ENCODE measurements around the gene RPLP2. TPM values are rescaled to one million over a fixed set of nuclear protein-coding genes. Genes with fewer than 3 reads are reported as not detected.

The RPLP2 gene
- total RNA-seq, 1 donor from 2014 or later: 418 TPM

GRCh38 chr11:811446-812245 lies 1.9 kb downstream of the RPLP2 start:
- peaks cover 15% of the 10 kb centered on the region for H3K4me1 ChIP-seq
- Mint-ChIP-seq H3K27me3 (ENCODE audit: insufficient read depth, low read depth) (peaks cover 5% of the 10 kb centered on the region), H3K36me3 (peaks cover 13% of the 10 kb centered on the region), H3K27ac (no peak overlapping the region), H3K9me3 (no peaks in the 10 kb centered on the region), H3K4me1 (peaks cover 21% of the 10 kb centered on the region), H3K4me3 (peak overlapping the region; percentile 91)
- H3K36me3 ChIP-seq: peaks cover 3% of the 10 kb centered on the region
- TF ChIP-seq CTCF (IDR thresholded peaks at IDR 0.05) (no peak), EZH2phosphoT487 (IDR thresholded peaks at IDR 0.05) (no peak), EZH2 (IDR thresholded peaks at IDR 0.05) (no peak)
- H4K20me1 ChIP-seq (ENCODE audit: low read depth): peaks cover 24% of the 10 kb centered on the region
- H3F3A ChIP-seq (ENCODE audit: low read depth): peaks cover 60% of the 10 kb centered on the region
- peak overlapping the region; percentile 86 for H3K4me3 ChIP-seq
- DNase-seq (ENCODE audit: low spot score): no peak
- no peaks in the 10 kb centered on the region for H3K27me3 ChIP-seq
- no peaks in the 10 kb centered on the region for H3K9me3 ChIP-seq (ENCODE audit: low read depth)
- H3K9ac ChIP-seq: no peak overlapping the region
- no peak overlapping the region for H2AFZ ChIP-seq (replicated peaks)
- H3K79me2 ChIP-seq (ENCODE audit: low read depth): peaks cover 44% of the 10 kb centered on the region
- H3K4me2 ChIP-seq: peak overlapping the region; percentile 90
- H3K27ac ChIP-seq: no peak overlapping the region

- Histone ChIP-seq H3F3A (ENCODE audit: low read depth) (peaks cover 57% of the 10 kb centered on the region), H3K36me3 (peaks cover 3% of the 10 kb centered on the region), H2AFZ (replicated peaks) (no peak overlapping the region), H4K20me1 (ENCODE audit: low read depth) (peaks cover 24% of the 10 kb centered on the region), H3K4me1 (peaks cover 15% of the 10 kb centered on the region), H3K4me2 (no peak overlapping the region), H3K4me3 (no peak overlapping the region), H3K9me3 (ENCODE audit: low read depth) (no peaks in the 10 kb centered on the region), H3K27ac (no peak overlapping the region), H3K27me3 (no peaks in the 10 kb centered on the region), H3K9ac (no peak overlapping the region), H3K79me2 (ENCODE audit: low read depth) (peaks cover 43% of the 10 kb centered on the region)
- H3K36me3 Mint-ChIP-seq: peaks cover 13% of the 10 kb centered on the region
- H3K27me3 Mint-ChIP-seq (ENCODE audit: insufficient read depth, low read depth): peaks cover 7% of the 10 kb centered on the region
- peaks cover 21% of the 10 kb centered on the region for H3K4me1 Mint-ChIP-seq
- no peak overlapping the region for H3K27ac Mint-ChIP-seq
- TF ChIP-seq EZH2phosphoT487 (IDR thresholded peaks at IDR 0.05) (no peak), CTCF (IDR thresholded peaks at IDR 0.05) (no peak), EZH2 (IDR thresholded peaks at IDR 0.05) (no peak)
- H3K9me3 Mint-ChIP-seq: no peaks in the 10 kb centered on the region
- H3K4me3 Mint-ChIP-seq: peak overlapping the region; percentile 52
- no peak for DNase-seq (ENCODE audit: low spot score)
These were observed 2.6 kb downstream of the RPLP2 start for GRCh38 chr11:812390-812789.

GRCh38 chr11:813072-813455 lies 3.3 kb downstream of the RPLP2 start:
- Histone ChIP-seq H3K79me2 (ENCODE audit: low read depth) (peaks cover 36% of the 10 kb centered on the region), H3K27ac (no peak overlapping the region)
- H3K4me1 Mint-ChIP-seq: peaks cover 17% of the 10 kb centered on the region

More at GRCh38 chr11:813072-813455, 3.3 kb downstream of the RPLP2 start:
- Histone ChIP-seq H3K27me3 (no peaks in the 10 kb centered on the region), H3K36me3 (peaks cover 3% of the 10 kb centered on the region), H2AFZ (replicated peaks) (no peak overlapping the region), H4K20me1 (ENCODE audit: low read depth) (peaks cover 24% of the 10 kb centered on the region), H3F3A (ENCODE audit: low read depth) (peaks cover 53% of the 10 kb centered on the region), H3K4me2 (no peak overlapping the region), H3K9me3 (ENCODE audit: low read depth) (no peaks in the 10 kb centered on the region), H3K9ac (no peak overlapping the region), H3K4me1 (peaks cover 15% of the 10 kb centered on the region), H3K4me3 (no peak overlapping the region)
- Mint-ChIP-seq H3K27ac (no peak overlapping the region), H3K4me3 (no peak overlapping the region), H3K36me3 (peaks cover 13% of the 10 kb centered on the region), H3K27me3 (ENCODE audit: insufficient read depth, low read depth) (peaks cover 8% of the 10 kb centered on the region), H3K9me3 (no peaks in the 10 kb centered on the region)
- TF ChIP-seq EZH2phosphoT487 (IDR thresholded peaks at IDR 0.05) (no peak), EZH2 (IDR thresholded peaks at IDR 0.05) (no peak), CTCF (IDR thresholded peaks at IDR 0.05) (no peak)
- no peak for DNase-seq (ENCODE audit: low spot score)

Data from neural progenitor cell (in vitro differentiated cells).